K562 (cell line): ENCODE data around the gene ZDHHC3.
A peak's percentile ranks its signal among the peaks of the same experiment; 100 is the strongest.

ENCODE experiments used
- ARID1B ChIP-seq: fragments of 450-650 bp; IDR thresholded peaks from 2 replicates; pipeline ENCODE4 v1.6.1; 2016; ENCODE audit warnings: antibody characterized with exemption, mild to moderate bottlenecking, inconsistent platforms
- POLR2AphosphoS2 ChIP-seq: IDR thresholded peaks from 2 replicates; pipeline ENCODE4 v1.6.1; 2012; ENCODE audit warnings: low read length, improper control_type of control experiment
- POLR2AphosphoS5 ChIP-seq: IDR thresholded peaks from 2 replicates; pipeline ENCODE4 v1.6.1; 2011; ENCODE audit warnings: mild to moderate bottlenecking, low read depth, low read length, moderate library complexity; ENCODE audit not compliant: control insufficient read depth, insufficient read depth
- SPI1 ChIP-seq: IDR thresholded peaks from 2 replicates; pipeline ENCODE4 v1.6.1; 2011; ENCODE audit warnings: low read depth, low read length, control low read depth, borderline replicate concordance
- TSHZ1 ChIP-seq: fragments of 250-450 bp; sonication (Bioruptor Pico); IDR thresholded peaks from 2 replicates; pipeline ENCODE4 v1.4.0; 2020; ENCODE audit warnings: mild to moderate bottlenecking, moderate library complexity
- ZBTB1 ChIP-seq: sonication (generic); formaldehyde crosslinking; IDR thresholded peaks from 2 replicates; pipeline ENCODE4 v1.8.1; 2023; ENCODE audit warnings: missing genetic modification reagents, low read depth, mild to moderate bottlenecking, borderline replicate concordance
- ZBTB17 ChIP-seq: fragments of 450-650 bp; formaldehyde crosslinking; IDR thresholded peaks from 2 replicates; pipeline ENCODE4 v1.4.0; 2020; ENCODE audit warnings: mild to moderate bottlenecking
- ZBTB7A ChIP-seq: IDR thresholded peaks from 2 replicates; pipeline ENCODE4 v1.6.1; 2011; ENCODE audit warnings: low read depth, mild to moderate bottlenecking, low read length, moderate library complexity, borderline replicate concordance; ENCODE audit not compliant: control insufficient read depth
- TF ChIP-seq, protein P1 (sequence below): sonication (generic); formaldehyde crosslinking; IDR thresholded peaks from 2 replicates; pipeline ENCODE4 v1.4.0; 2020; ENCODE audit warnings: mild to moderate bottlenecking, missing genetic modification reagents

DNA sequence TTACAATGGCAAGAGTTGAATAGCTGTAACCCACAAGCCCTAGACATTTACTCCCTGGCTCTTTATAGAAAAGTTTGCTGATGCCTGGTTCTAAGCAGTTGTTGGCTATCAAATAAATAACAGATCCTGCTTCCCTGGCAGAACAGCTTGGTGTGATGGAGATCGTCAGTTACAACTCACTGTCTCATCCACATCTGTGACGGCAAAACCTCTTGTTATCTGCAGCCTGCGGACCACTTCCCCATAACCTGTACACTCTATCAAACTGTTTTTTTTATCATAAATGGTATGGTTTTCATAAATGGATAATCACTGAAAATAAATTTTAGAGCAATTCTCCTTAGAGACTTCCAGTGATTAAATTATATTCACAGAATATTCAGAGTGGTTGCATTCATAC, 14.1 kb downstream of the ZDHHC3 start:
- TF ChIP-seq, protein P1, sequence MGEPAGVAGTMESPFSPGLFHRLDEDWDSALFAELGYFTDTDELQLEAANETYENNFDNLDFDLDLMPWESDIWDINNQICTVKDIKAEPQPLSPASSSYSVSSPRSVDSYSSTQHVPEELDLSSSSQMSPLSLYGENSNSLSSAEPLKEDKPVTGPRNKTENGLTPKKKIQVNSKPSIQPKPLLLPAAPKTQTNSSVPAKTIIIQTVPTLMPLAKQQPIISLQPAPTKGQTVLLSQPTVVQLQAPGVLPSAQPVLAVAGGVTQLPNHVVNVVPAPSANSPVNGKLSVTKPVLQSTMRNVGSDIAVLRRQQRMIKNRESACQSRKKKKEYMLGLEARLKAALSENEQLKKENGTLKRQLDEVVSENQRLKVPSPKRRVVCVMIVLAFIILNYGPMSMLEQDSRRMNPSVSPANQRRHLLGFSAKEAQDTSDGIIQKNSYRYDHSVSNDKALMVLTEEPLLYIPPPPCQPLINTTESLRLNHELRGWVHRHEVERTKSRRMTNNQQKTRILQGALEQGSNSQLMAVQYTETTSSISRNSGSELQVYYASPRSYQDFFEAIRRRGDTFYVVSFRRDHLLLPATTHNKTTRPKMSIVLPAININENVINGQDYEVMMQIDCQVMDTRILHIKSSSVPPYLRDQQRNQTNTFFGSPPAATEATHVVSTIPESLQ (CRISPR knock-in tag), result no peak
- TF ChIP-seq POLR2AphosphoS2 (no peak), ZBTB17 (CRISPR knock-in tag) (no peak), ARID1B (no peak), TSHZ1 (CRISPR knock-in tag) (no peak), SPI1 (peak; percentile 32; the same call in 1 of the 2 replicates), POLR2AphosphoS5 (no peak), ZBTB1 (no peak), ZBTB7A (no peak)
